Uterus (tissue), 4 donors: Measurements from ENCODE around the gene USP11. TPM values are rescaled to one million over a fixed set of nuclear protein-coding genes. Genes with fewer than 3 reads are reported as not detected.

Experiments used
- DNase-seq, 2 donors: peaks; one replicate each; pipeline ENCODE4 v3.0.0-alpha.2; 2019 to 2020
- H3K27ac ChIP-seq, 2 donors: fragments of 200-600 bp; sonication (generic); 1 replicate in 1 of 2; 2 replicates in 1 of 2; pipeline ENCODE4 v1.5.1; 2016 to 2018
- H3K27me3 ChIP-seq, 2 donors: fragments of 200-600 bp; sonication (generic); one replicate each; pipeline ENCODE4 v1.5.1; 2018 to 2019; ENCODE audit warnings: control low read depth in 1 of 2
- H3K36me3 ChIP-seq, 2 donors: fragments of 200-600 bp; sonication (generic); one replicate each; pipeline ENCODE4 v1.5.1; 2019; ENCODE audit warnings: control low read depth in 1 of 2
- H3K4me1 ChIP-seq, 2 donors: fragments of 200-600 bp; sonication (generic); one replicate each; pipeline ENCODE4 v1.5.1; 2018 to 2019; ENCODE audit warnings: control low read depth in 1 of 2
- H3K4me3 ChIP-seq, 2 donors: fragments of 200-600 bp; sonication (generic); 1 replicate in 1 of 2; 2 replicates in 1 of 2; pipeline ENCODE4 v1.5.1; 2018 to 2019; ENCODE audit warnings: mild to moderate bottlenecking in 1 of 2
- H3K9me3 ChIP-seq, 2 donors: fragments of 200-600 bp; sonication (generic); one replicate each; pipeline ENCODE4 v1.5.1; 2019; ENCODE audit warnings: control low read depth in 1 of 2
- CTCF ChIP-seq, 4 experiments: fragments of 200-600 bp in 2 of 4; fragments of 450-650 bp in 2 of 4; sonication (generic) in 2 of 4; IDR thresholded peaks; one replicate each; pipeline ENCODE4 v1.5.1; 2016 to 2019; ENCODE audit warnings: antibody characterized with exemption in 4 of 4, mild to moderate bottlenecking in 2 of 4, moderate library complexity in 1 of 4
- POLR2A ChIP-seq, 2 donors: fragments of 450-650 bp; IDR thresholded peaks; one replicate each; pipeline ENCODE4 v1.6.1; 2016; ENCODE audit warnings: antibody characterized with exemption in 2 of 2, mild to moderate bottlenecking in 1 of 2, moderate library complexity in 1 of 2
- intact Hi-C: fragments of 100-400 bp; cut with DNase I; formaldehyde crosslinking; loops from one replicate; pipeline ENCODE4 v1.15.1; 2023; ENCODE audit warnings: low total_unique reads
- total RNA-seq, 4 donors: library from RNA; depleted of rRNA in 3 of 4; stranded (reverse); fragments of >200 nt in 3 of 4; gene quantifications; one replicate each; pipeline versions ENCODE4 v1.1.0 to v1.2.4, GENCODE V29; 2014 to 2023
- donor health status: DM: yes; HTN: yes; CAD: no.

The USP11 gene
- total RNA-seq, 4 donors from 2014 or later = 53.2 to 181 (median 135) TPM

- DNase-seq = no peak
- Histone ChIP-seq H3K4me3 (no peak overlapping the region), H3K27ac (no peak overlapping the region), H3K36me3 (no peaks in the 10 kb centered on the region), H3K4me1 (no peaks in the 10 kb centered on the region), H3K27me3 (no peaks in the 10 kb centered on the region), H3K9me3 (no peaks in the 10 kb centered on the region)
- intact Hi-C loops = no loop called here
- TF ChIP-seq POLR2A (IDR thresholded peaks at IDR 0.05) (no peak), CTCF (IDR thresholded peaks at IDR 0.05) (no peak)
Measured at GRCh38 chrX:47244676-47245075, 11.9 kb downstream of the USP11 start.

GRCh38 chrX:47245156-47245555, 12.3 kb downstream of the USP11 start:
- no peaks in the 10 kb centered on the region for H3K27me3 ChIP-seq
- no peaks in the 10 kb centered on the region for H3K9me3 ChIP-seq
- TF ChIP-seq CTCF (IDR thresholded peaks at IDR 0.05) = no peak
- TF ChIP-seq POLR2A (IDR thresholded peaks at IDR 0.05) = no peak
- no peak overlapping the region for H3K4me3 ChIP-seq
- no peak for DNase-seq
- no peaks in the 10 kb centered on the region for H3K4me1 ChIP-seq
- intact Hi-C loops = no loop called here
- H3K36me3 ChIP-seq = no peaks in the 10 kb centered on the region
- no peak overlapping the region for H3K27ac ChIP-seq

GRCh38 chrX:47247206-47247998, 14.6 kb downstream of the USP11 start:
- H3K9me3 ChIP-seq = no peaks in the 10 kb centered on the region
- intact Hi-C loops = no loop called here
- no peak overlapping the region for H3K4me3 ChIP-seq
- no peaks in the 10 kb centered on the region for H3K27me3 ChIP-seq
- TF ChIP-seq CTCF (IDR thresholded peaks at IDR 0.05) (no peak), POLR2A (IDR thresholded peaks at IDR 0.05) (no peak)
- no peaks in the 10 kb centered on the region for H3K36me3 ChIP-seq
- no peak for DNase-seq
- no peak overlapping the region for H3K27ac ChIP-seq
- no peaks in the 10 kb centered on the region for H3K4me1 ChIP-seq

GRCh38 chrX:47247999-47248320, 15.2 kb downstream of the USP11 start:
- H3K36me3 ChIP-seq = no peaks in the 10 kb centered on the region
- no peak for DNase-seq
- no peaks in the 10 kb centered on the region for H3K9me3 ChIP-seq
- intact Hi-C loops = no loop called here
- H3K27ac ChIP-seq = no peak overlapping the region
- H3K4me1 ChIP-seq = no peaks in the 10 kb centered on the region
- H3K4me3 ChIP-seq = no peak overlapping the region
- H3K27me3 ChIP-seq = no peaks in the 10 kb centered on the region
- no peak for TF ChIP-seq POLR2A (IDR thresholded peaks at IDR 0.05)
- no peak for TF ChIP-seq CTCF (IDR thresholded peaks at IDR 0.05)

- Histone ChIP-seq H3K27ac (no peak overlapping the region), H3K4me3 (no peak overlapping the region), H3K27me3 (no peaks in the 10 kb centered on the region), H3K36me3 (no peaks in the 10 kb centered on the region), H3K9me3 (no peaks in the 10 kb centered on the region), H3K4me1 (no peaks in the 10 kb centered on the region)
- no peak for DNase-seq
- TF ChIP-seq POLR2A (IDR thresholded peaks at IDR 0.05) (no peak), CTCF (IDR thresholded peaks at IDR 0.05) (no peak)
- intact Hi-C loops = no loop called here
Measured at GRCh38 chrX:47248576-47248975, 15.8 kb downstream of the USP11 start.
